GM21526 (cell line): Measurements from ENCODE around the gene ARHGAP26.

Experiments
- ATAC-seq: cut with Tn5 transposase; IDR thresholded peaks from one replicate; pipeline ENCODE4 v1.9.1; 2021; ENCODE audit warnings: moderate library complexity; ENCODE audit not compliant: unreplicated experiment, low FRiP score

ARHGAP26 gene

GRCh38 chr5:142808878-142809598 lies 38.9 kb downstream of the ARHGAP26 start:
- ATAC-seq = no peak

- ATAC-seq = no peak
Measured at GRCh38 chr5:142810081-142810480, 39.9 kb downstream of the ARHGAP26 start.

GRCh38 chr5:142810743-142811290 lies 40.6 kb downstream of the ARHGAP26 start:
- no peak for ATAC-seq

- ATAC-seq = no peak
Measured at GRCh38 chr5:142811866-142812557, 41.8 kb downstream of the ARHGAP26 start.

- ATAC-seq = no peak
Measured at GRCh38 chr5:142813220-142813619, 43.0 kb downstream of the ARHGAP26 start.

GRCh38 chr5:142814122-142814521 lies 43.9 kb downstream of the ARHGAP26 start:
- ATAC-seq = no peak

- ATAC-seq = no peak
Measured at GRCh38 chr5:142815469-142815868, 45.3 kb downstream of the ARHGAP26 start.

GRCh38 chr5:142816531-142817430 lies 46.6 kb downstream of the ARHGAP26 start:
- no peak for ATAC-seq

- ATAC-seq = no peak
Measured at GRCh38 chr5:142817949-142818431, 47.8 kb downstream of the ARHGAP26 start.

- ATAC-seq = no peak
Measured at GRCh38 chr5:142819292-142819691, 49.1 kb downstream of the ARHGAP26 start.

- no peak for ATAC-seq
Measured at GRCh38 chr5:142819825-142820224, 49.6 kb downstream of the ARHGAP26 start.

GRCh38 chr5:142820447-142820846 lies 50.3 kb downstream of the ARHGAP26 start:
- ATAC-seq = no peak

GRCh38 chr5:142821034-142821732 lies 51.0 kb downstream of the ARHGAP26 start:
- ATAC-seq = no peak

- no peak for ATAC-seq
Measured at GRCh38 chr5:142821733-142822487, 51.7 kb downstream of the ARHGAP26 start.

GRCh38 chr5:142823126-142823525 lies 52.9 kb downstream of the ARHGAP26 start:
- no peak for ATAC-seq

GRCh38 chr5:142823806-142824205 lies 53.6 kb downstream of the ARHGAP26 start:
- no peak for ATAC-seq

GRCh38 chr5:142824391-142824790 lies 54.2 kb downstream of the ARHGAP26 start:
- ATAC-seq = no peak

- no peak for ATAC-seq
Measured at GRCh38 chr5:142825378-142826089, 55.4 kb downstream of the ARHGAP26 start.

GRCh38 chr5:142826093-142826492 lies 55.9 kb downstream of the ARHGAP26 start:
- ATAC-seq = no peak
